Measurements from ENCODE around the gene ITGA11. TPM values are rescaled to one million over a fixed set of nuclear protein-coding genes. Genes with fewer than 3 reads are reported as not detected.

The ITGA11 gene
- total and polyA plus RNA-seq, 2 of the 4 experiments (the other 2 are of a cell fraction), result 4.1 to 6.6 TPM

DNA sequence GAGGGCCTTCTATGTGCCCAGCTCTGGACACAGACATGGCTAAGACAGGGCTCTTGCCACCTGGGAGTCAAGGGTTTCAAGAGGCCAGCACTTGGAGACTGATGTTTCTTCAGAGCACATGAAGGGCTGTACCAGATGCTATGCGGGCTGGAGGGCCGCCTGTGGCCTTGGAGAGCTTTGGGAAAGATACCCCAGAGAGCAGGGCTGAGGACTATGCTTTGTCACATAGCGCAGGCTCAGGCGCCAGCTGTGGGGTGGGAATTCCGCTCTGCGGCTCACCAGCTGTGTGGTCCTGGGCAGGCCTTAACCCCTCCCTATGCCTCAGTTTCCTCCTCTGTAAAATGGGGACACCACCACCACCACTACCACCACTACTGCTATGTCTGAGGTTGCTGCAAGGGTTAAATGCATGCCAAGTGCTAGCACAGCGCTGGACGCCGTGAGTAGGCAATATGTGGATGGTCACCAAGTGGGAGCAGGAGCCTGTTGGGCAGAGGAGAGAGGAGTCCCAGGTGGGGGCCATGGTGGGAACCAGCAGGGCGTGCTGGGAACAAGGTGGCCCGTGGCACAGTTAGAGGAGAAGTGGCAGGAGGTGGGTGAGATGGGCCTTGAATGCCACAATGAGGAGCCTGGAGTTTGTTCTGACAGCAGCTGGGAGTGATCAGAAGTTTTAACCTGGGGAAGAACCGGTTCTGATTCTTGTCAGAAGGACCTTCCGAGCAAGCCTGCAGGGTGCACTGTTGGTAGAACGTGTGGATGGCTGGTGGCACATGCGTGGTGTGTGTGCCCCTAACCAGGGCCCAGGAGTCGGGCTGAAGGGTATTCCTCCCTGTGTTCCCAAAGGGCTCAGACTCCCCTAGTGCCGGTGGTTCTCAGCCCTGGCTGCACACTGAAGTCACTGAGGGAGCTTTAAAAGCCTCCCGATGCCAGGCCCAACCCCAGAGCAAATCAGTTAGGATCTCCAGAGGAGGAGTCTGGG is 112.7 kb downstream of the ITGA11 start (continued):
- no peak for TF ChIP-seq FOS (IDR thresholded peaks at IDR 0.05; ENCODE audit: low read depth, low read length)
- TF ChIP-seq NFE2L2 (IDR thresholded peaks at IDR 0.05; ENCODE audit: low read depth, low read length), result no peak

DNA sequence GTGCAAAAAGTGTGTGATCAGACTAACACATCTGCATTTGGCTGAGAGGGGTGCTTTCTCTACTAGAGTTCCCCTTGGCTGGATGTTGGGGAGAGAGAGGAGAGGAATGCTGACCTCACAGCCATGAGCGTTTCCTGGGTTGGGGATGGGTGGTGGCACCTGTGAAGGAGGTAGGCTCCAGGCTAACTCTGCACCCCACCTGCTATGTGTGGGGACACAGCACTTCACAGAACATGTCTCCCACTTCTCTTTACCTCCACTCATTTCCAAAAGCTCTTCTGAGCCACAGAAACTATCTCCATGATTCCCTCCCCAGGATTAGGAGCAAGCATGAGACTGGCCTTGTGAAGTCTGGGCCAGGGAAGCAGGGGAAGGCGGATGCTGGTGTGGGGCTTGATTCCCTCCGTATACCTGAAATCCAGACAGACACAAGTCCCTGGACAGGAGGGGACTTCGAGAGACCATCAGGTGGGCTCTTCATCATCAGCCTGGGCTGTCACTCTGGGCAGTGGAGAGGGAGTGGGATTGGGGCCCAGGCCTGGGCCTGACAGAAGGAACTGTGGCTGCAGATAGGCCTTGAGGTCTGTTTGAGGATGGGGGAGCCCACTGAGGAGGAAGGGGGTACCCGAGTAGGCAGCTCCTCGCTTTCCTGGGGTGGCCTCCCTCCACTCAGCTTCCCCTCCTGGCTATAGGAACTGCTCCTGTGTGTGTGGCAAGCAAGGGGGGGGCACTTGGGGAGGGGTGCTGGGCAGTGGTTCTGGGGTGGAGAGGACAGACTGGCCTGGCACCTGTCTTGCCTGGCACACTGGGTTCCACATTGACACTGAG is 113.7 kb downstream of the ITGA11 start:
- 0 out of 2 replicates have a peak overlapping the region, but pooled peaks have one; percentile 16 for H2AK5ac ChIP-seq (ENCODE audit: low read depth, low read length)
- H3K4me2 ChIP-seq (ENCODE audit: low read depth, low read length), result no peak overlapping the region
- H3K9me1 ChIP-seq (ENCODE audit: insufficient read depth, low read length), result peaks cover 2% of the 10 kb centered on the region; the same call in 1 of the 2 replicates
- H3K4ac ChIP-seq (ENCODE audit: low read depth, low read length), result no peak overlapping the region
- H3K23ac ChIP-seq (ENCODE audit: low read depth, low read length), result no peak overlapping the region
- H2AFZ ChIP-seq (replicated peaks; ENCODE audit: low read length, poor library complexity), result no peak overlapping the region
- H3K4me1 ChIP-seq (ENCODE audit: control insufficient read depth, insufficient read depth, low read length), result no peaks in the 10 kb centered on the region; the same call in 1 of the 2 replicates
- H3K4me3 ChIP-seq (ENCODE audit: insufficient read depth, low read depth, low read length), result no peak overlapping the region
- ATAC-seq (ENCODE audit: low read depth), result no peak
- no peak overlapping the region for H3K18ac ChIP-seq (ENCODE audit: low read depth, low read length)
- H3K79me1 ChIP-seq (ENCODE audit: low read depth in 1 of 2, low read length in 2 of 2), result no peaks in the 10 kb centered on the region
- peak overlapping the region; percentile 48 for H2AK9ac ChIP-seq (replicated peaks; ENCODE audit: low read depth, low read length, poor library complexity)
- no peak overlapping the region for H3K56ac ChIP-seq (ENCODE audit: extremely low read depth, insufficient read depth, low read length)
- no peak overlapping the region for H4K5ac ChIP-seq (ENCODE audit: low read depth, low read length)
- H4K8ac ChIP-seq (ENCODE audit: low read depth in 2 of 2, low read length in 2 of 2), result no peak overlapping the region
- H3K27ac ChIP-seq (ENCODE audit: insufficient read depth, low read length), result no peak overlapping the region
- dilution Hi-C loops (cut with HindIII; ENCODE audit: low sequenced_read_pairs, unreplicated experiment), result no loop called here
- H2BK15ac ChIP-seq (ENCODE audit: low read depth, low read length), result no peak overlapping the region
- DNase-seq, result no peak
- POLR2A ChIA-PET (ENCODE audit: unreplicated experiment), result no interaction called here
- H2BK120ac ChIP-seq (ENCODE audit: low read depth, low read length), result no peak overlapping the region
- no peaks in the 10 kb centered on the region for H3K27me3 ChIP-seq (ENCODE audit: control insufficient read depth, insufficient read depth, low read length)
- CTCF ChIA-PET, result no interaction called here
- H2BK5ac ChIP-seq (ENCODE audit: low read depth, low read length, poor library complexity, severe bottlenecking), result no peak overlapping the region
- H4K91ac ChIP-seq (ENCODE audit: insufficient read depth, low read depth, low read length), result no peak overlapping the region
- H3K14ac ChIP-seq (replicated peaks; ENCODE audit: low read depth, low read length), result no peak overlapping the region
- H4K20me1 ChIP-seq (ENCODE audit: insufficient read depth, low read length), result no peaks in the 10 kb centered on the region
- intact Hi-C loops (cut with micrococcal nuclease), result no loop called here
- no peaks in the 10 kb centered on the region for H3K9me3 ChIP-seq (ENCODE audit: control insufficient read depth, insufficient read depth, low read length)
- no peak overlapping the region for H2BK20ac ChIP-seq (ENCODE audit: low read depth, low read length)
- in situ Hi-C loops (cut with MboI; ENCODE audit: low sequenced_read_pairs), result no loop called here
- WGBS, 2 experiments (ENCODE audit: extremely low coverage in 2 of 2, insufficient read length in 1 of 2), result no CpG with 5 or more reads among the region's 6 CpGs
- no TSS peak for BruUV-seq (replicated peaks)
- peaks cover 3% of the 10 kb centered on the region; the same call in 1 of the 2 replicates for H3K36me3 ChIP-seq (ENCODE audit: control insufficient read depth, insufficient read depth, low read length)
- no peak overlapping the region for H3K9ac ChIP-seq (ENCODE audit: low read depth, low read length)
- TF ChIP-seq FOS (IDR thresholded peaks at IDR 0.05; ENCODE audit: low read depth, low read length) (no peak), RAD21 (IDR thresholded peaks at IDR 0.05; ENCODE audit: low read length) (no peak), POLR2A (IDR thresholded peaks at IDR 0.05; ENCODE audit: low read depth, low read length) (no peak), MXI1 (IDR thresholded peaks at IDR 0.05; ENCODE audit: borderline replicate concordance, low read depth, low read length) (no peak), MAZ (IDR thresholded peaks at IDR 0.05; ENCODE audit: borderline replicate concordance, low read depth, low read length) (no peak), RFX5 (IDR thresholded peaks at IDR 0.05; ENCODE audit: low read depth, low read length) (no peak), CEBPB (IDR thresholded peaks at IDR 0.05; ENCODE audit: low read depth, low read length) (no peak), SMC3 (IDR thresholded peaks at IDR 0.05; ENCODE audit: low read depth, low read length) (no peak), CHD1 (IDR thresholded peaks at IDR 0.05; ENCODE audit: low read depth, low read length) (no peak)
- TF ChIP-seq, protein P1, sequence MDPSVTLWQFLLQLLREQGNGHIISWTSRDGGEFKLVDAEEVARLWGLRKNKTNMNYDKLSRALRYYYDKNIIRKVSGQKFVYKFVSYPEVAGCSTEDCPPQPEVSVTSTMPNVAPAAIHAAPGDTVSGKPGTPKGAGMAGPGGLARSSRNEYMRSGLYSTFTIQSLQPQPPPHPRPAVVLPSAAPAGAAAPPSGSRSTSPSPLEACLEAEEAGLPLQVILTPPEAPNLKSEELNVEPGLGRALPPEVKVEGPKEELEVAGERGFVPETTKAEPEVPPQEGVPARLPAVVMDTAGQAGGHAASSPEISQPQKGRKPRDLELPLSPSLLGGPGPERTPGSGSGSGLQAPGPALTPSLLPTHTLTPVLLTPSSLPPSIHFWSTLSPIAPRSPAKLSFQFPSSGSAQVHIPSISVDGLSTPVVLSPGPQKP (IDR thresholded peaks at IDR 0.05; ENCODE audit: borderline replicate concordance, low read depth, low read length), result no peak
- TF ChIP-seq, protein P2, sequence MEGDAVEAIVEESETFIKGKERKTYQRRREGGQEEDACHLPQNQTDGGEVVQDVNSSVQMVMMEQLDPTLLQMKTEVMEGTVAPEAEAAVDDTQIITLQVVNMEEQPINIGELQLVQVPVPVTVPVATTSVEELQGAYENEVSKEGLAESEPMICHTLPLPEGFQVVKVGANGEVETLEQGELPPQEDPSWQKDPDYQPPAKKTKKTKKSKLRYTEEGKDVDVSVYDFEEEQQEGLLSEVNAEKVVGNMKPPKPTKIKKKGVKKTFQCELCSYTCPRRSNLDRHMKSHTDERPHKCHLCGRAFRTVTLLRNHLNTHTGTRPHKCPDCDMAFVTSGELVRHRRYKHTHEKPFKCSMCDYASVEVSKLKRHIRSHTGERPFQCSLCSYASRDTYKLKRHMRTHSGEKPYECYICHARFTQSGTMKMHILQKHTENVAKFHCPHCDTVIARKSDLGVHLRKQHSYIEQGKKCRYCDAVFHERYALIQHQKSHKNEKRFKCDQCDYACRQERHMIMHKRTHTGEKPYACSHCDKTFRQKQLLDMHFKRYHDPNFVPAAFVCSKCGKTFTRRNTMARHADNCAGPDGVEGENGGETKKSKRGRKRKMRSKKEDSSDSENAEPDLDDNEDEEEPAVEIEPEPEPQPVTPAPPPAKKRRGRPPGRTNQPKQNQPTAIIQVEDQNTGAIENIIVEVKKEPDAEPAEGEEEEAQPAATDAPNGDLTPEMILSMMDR (conservative IDR thresholded peaks at IDR 0.05; ENCODE audit: low read depth, low read length), result no peak

Measured in IMR-90 (cell line).